GM12891 (cell line): ENCODE results near the gene TOR1A.

ENCODE experiments used
- PAX5 ChIP-seq: IDR thresholded peaks from 2 replicates; pipeline ENCODE4 v1.6.1; 2011; ENCODE audit warnings: low read length, moderate library complexity, mild to moderate bottlenecking; ENCODE audit not compliant: insufficient read depth, severe bottlenecking
- POLR2A ChIP-seq: IDR thresholded peaks from 2 replicates; pipeline ENCODE4 v1.6.1; 2011; ENCODE audit warnings: low read depth, low read length, control low read depth
- POLR2AphosphoS5 ChIP-seq: IDR thresholded peaks from 2 replicates; pipeline ENCODE4 v1.6.1; 2011; ENCODE audit warnings: low read depth, low read length, control low read depth
- POU2F2 ChIP-seq: IDR thresholded peaks from 2 replicates; pipeline ENCODE4 v1.6.1; 2011; ENCODE audit warnings: low read depth, mild to moderate bottlenecking, control low read depth, low read length, moderate library complexity
- TAF1 ChIP-seq: IDR thresholded peaks from 2 replicates; pipeline ENCODE4 v1.6.1; 2011; ENCODE audit warnings: low read depth, low read length, control low read depth

- TF ChIP-seq POLR2AphosphoS5 (no peak), POU2F2 (no peak), POLR2A (no peak), TAF1 (no peak), PAX5 (no peak)
These were observed 11.9 kb upstream of the TOR1A start for GRCh38 chr9:129835860-129836223.
